ENCODE results near the gene KRTAP5-2. TPM values are rescaled to one million over a fixed set of nuclear protein-coding genes. Genes with fewer than 3 reads are reported as not detected.

KRTAP5-2 gene
- total RNA-seq, 1 donor = not detected

- TF ChIP-seq, protein P1, sequence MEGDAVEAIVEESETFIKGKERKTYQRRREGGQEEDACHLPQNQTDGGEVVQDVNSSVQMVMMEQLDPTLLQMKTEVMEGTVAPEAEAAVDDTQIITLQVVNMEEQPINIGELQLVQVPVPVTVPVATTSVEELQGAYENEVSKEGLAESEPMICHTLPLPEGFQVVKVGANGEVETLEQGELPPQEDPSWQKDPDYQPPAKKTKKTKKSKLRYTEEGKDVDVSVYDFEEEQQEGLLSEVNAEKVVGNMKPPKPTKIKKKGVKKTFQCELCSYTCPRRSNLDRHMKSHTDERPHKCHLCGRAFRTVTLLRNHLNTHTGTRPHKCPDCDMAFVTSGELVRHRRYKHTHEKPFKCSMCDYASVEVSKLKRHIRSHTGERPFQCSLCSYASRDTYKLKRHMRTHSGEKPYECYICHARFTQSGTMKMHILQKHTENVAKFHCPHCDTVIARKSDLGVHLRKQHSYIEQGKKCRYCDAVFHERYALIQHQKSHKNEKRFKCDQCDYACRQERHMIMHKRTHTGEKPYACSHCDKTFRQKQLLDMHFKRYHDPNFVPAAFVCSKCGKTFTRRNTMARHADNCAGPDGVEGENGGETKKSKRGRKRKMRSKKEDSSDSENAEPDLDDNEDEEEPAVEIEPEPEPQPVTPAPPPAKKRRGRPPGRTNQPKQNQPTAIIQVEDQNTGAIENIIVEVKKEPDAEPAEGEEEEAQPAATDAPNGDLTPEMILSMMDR (IDR thresholded peaks at IDR 0.05; ENCODE audit: insufficient read depth, low read length) = no peak
- DNase-seq (ENCODE audit: low read depth) = no peak
- no peak overlapping the region for H3K4me3 ChIP-seq (ENCODE audit: low read depth, low read length)
Measured at GRCh38 chr11:1553808-1554594, 44.1 kb downstream of the KRTAP5-2 start.

GRCh38 chr11:1549338-1550330 lies 48.5 kb downstream of the KRTAP5-2 start:
- no peak for DNase-seq (ENCODE audit: low read depth)
- no peak overlapping the region for H3K4me3 ChIP-seq (ENCODE audit: low read depth, low read length)
- TF ChIP-seq, protein P1 (IDR thresholded peaks at IDR 0.05; ENCODE audit: insufficient read depth, low read length) = no peak

DNA sequence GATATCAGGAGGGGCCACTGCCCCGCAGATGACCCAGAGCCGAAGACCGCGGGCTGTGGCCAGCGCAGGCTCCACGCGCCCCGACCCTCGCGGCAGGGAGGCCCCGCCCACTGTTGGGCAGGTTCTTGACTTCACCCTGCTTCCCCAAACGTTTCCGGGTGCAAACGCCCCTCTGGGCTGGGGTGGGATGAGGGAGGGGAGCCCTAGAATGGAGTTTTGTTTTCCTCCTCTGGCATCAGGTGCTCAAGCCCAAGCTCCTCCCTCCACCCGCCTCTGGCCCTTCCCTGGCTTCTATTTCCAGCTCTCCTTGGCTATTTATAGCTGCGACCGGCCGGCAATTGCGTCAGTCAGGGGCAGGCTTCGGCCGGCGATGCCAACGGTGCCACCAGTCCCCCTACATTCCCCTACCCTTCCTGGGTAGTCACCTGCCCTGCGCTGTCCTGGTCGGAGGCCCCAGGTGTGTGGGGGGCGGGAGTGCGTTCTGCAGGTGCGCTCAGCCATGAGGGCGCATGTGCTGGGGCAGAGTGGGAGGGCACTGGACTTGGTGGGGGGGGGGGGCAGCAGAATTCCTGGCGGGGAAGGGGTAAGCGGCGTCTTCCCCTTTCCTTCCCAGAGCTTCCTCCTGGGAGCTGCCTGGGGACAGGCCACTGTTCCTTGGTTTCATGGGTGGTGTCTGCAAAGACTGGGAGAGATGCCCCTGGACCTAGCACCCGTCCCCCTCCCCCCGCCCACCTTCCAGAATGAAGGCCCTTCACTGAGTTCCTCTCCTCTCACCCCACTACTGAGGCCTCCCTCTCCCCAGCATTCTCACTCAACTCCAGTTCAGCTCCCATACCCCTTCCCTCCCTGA lies 49.6 kb downstream of the KRTAP5-2 start:
- no peak overlapping the region for H3K4me3 ChIP-seq (ENCODE audit: low read depth, low read length)
- peak; percentile 39 for DNase-seq (ENCODE audit: low read depth)

GRCh38 chr11:1547467-1548098 lies 50.5 kb downstream of the KRTAP5-2 start:
- DNase-seq (ENCODE audit: low read depth) = no peak
- TF ChIP-seq, protein P1 (IDR thresholded peaks at IDR 0.05; ENCODE audit: insufficient read depth, low read length) = no peak
- H3K4me3 ChIP-seq (ENCODE audit: low read depth, low read length) = no peak overlapping the region

More for the DNA sequence above, 49.6 kb downstream of the KRTAP5-2 start:
- TF ChIP-seq, protein P1 (IDR thresholded peaks at IDR 0.05; ENCODE audit: insufficient read depth, low read length) = no peak

Other genes with a start within 250 kb of the KRTAP5-2 start
- gene BRSK2, start 208.4 kb downstream of the KRTAP5-2 start, total RNA-seq (ENCODE audit: low replicate concordance) = 0.36 TPM in 1 of 2 replicates, not detected in the other
- gene MOB2, start 111.5 kb downstream of the KRTAP5-2 start, total RNA-seq (ENCODE audit: low replicate concordance) = 3.1 and 13.9 TPM in 2 replicates
- 0.36 TPM in 1 of 2 replicates, not detected in the other for gene DUSP8, start 26.0 kb downstream of the KRTAP5-2 start, total RNA-seq (ENCODE audit: low replicate concordance)
- not detected in 2 replicates for gene KRTAP5-1, start 13.0 kb downstream of the KRTAP5-2 start, total RNA-seq (ENCODE audit: low replicate concordance)
- gene KRTAP5-3, start 10.2 kb upstream of the KRTAP5-2 start, total RNA-seq (ENCODE audit: low replicate concordance) = not detected in 2 replicates
- gene KRTAP5-4, start 23.8 kb upstream of the KRTAP5-2 start, total RNA-seq (ENCODE audit: low replicate concordance) = not detected in 2 replicates
- not detected in 2 replicates for gene KRTAP5-5, start 31.5 kb upstream of the KRTAP5-2 start, total RNA-seq (ENCODE audit: low replicate concordance)
- gene KRTAP5-6, start 98.9 kb upstream of the KRTAP5-2 start, total RNA-seq (ENCODE audit: low replicate concordance) = not detected in 2 replicates
- 2.2 and 5.9 TPM in 2 replicates for gene IFITM10, start 152.3 kb upstream of the KRTAP5-2 start, total RNA-seq (ENCODE audit: low replicate concordance)
- 184 and 221 TPM in 2 replicates for gene CTSD, start 165.6 kb upstream of the KRTAP5-2 start, total RNA-seq (ENCODE audit: low replicate concordance)
- gene SYT8, start 236.7 kb upstream of the KRTAP5-2 start, total RNA-seq (ENCODE audit: low replicate concordance) = 0.82 TPM in 1 of 2 replicates, not detected in the other
- not detected in 2 replicates for gene TNNI2, start 240.7 kb upstream of the KRTAP5-2 start, total RNA-seq (ENCODE audit: low replicate concordance)

Data from fibroblast of the aortic adventitia (primary cell).